Neural progenitor cell (in vitro differentiated cells): ENCODE data around the gene OR10D3. TPM values are rescaled to one million over a fixed set of nuclear protein-coding genes. Genes with fewer than 3 reads are reported as not detected.

Experiments
- DNase-seq: peaks from one replicate; pipeline ENCODE4 v3.0.0-alpha.2; 2016; ENCODE audit warnings: low spot score
- H2AFZ ChIP-seq: fragments of 200-600 bp; sonication (generic); replicated peaks from 2 replicates; pipeline ENCODE4 v1.6.1; 2016; ENCODE audit warnings: antibody characterized with exemption
- H3F3A ChIP-seq: fragments of 200-600 bp; sonication (generic); 2 replicates; pipeline ENCODE4 v1.6.1; 2016; ENCODE audit warnings: antibody characterized with exemption, low read depth
- H3K27ac ChIP-seq: fragments of 200-600 bp; sonication (generic); 2 replicates; pipeline ENCODE4 v1.5.1; 2016; ENCODE audit warnings: mild to moderate bottlenecking
- H3K27me3 ChIP-seq: fragments of 200-600 bp; sonication (generic); 2 replicates; pipeline ENCODE4 v1.6.1; 2016; ENCODE audit warnings: mild to moderate bottlenecking, moderate library complexity
- H3K36me3 ChIP-seq: fragments of 200-600 bp; sonication (generic); 2 replicates; pipeline ENCODE4 v1.5.1; 2016
- H3K4me1 ChIP-seq: fragments of 200-600 bp; sonication (generic); 2 replicates; pipeline ENCODE4 v1.6.1; 2016; ENCODE audit warnings: mixed run types
- H3K4me2 ChIP-seq: fragments of 200-600 bp; sonication (generic); 2 replicates; pipeline ENCODE4 v1.6.1; 2016
- H3K4me3 ChIP-seq: fragments of 200-600 bp; sonication (generic); 2 replicates; pipeline ENCODE4 v1.5.1; 2016
- H3K79me2 ChIP-seq: fragments of 200-600 bp; sonication (generic); 2 replicates; pipeline ENCODE4 v1.6.1; 2016; ENCODE audit warnings: low read depth
- H3K9ac ChIP-seq: fragments of 200-600 bp; sonication (generic); 2 replicates; pipeline ENCODE4 v1.6.1; 2016
- H3K9me3 ChIP-seq: fragments of 200-600 bp; sonication (generic); 2 replicates; pipeline ENCODE4 v1.5.1; 2016; ENCODE audit warnings: low read depth
- H4K20me1 ChIP-seq: fragments of 200-600 bp; sonication (generic); 2 replicates; pipeline ENCODE4 v1.6.1; 2016; ENCODE audit warnings: low read depth
- H3K27ac Mint-ChIP-seq: 3 replicates; pipeline ENCODE4 v1.8.0; 2021; ENCODE audit warnings: mixed read lengths
- H3K27me3 Mint-ChIP-seq: 2 replicates; pipeline ENCODE4 v1.8.0; 2022; ENCODE audit warnings: low read depth, mild to moderate bottlenecking, inconsistent platforms, moderate library complexity, mixed read lengths; ENCODE audit not compliant: insufficient read depth
- H3K36me3 Mint-ChIP-seq: 3 replicates; pipeline ENCODE4 v1.8.0; 2021; ENCODE audit warnings: mixed read lengths
- H3K4me1 Mint-ChIP-seq: 3 replicates; pipeline ENCODE4 v1.8.0; 2021; ENCODE audit warnings: mixed read lengths
- H3K4me3 Mint-ChIP-seq: 3 replicates; pipeline ENCODE4 v1.8.0; 2021; ENCODE audit warnings: mild to moderate bottlenecking, moderate library complexity, mixed read lengths
- H3K9me3 Mint-ChIP-seq: 3 replicates; pipeline ENCODE4 v1.8.0; 2020; ENCODE audit warnings: mixed read lengths
- CTCF ChIP-seq: fragments of 200-600 bp; sonication (generic); IDR thresholded peaks from 2 replicates; pipeline ENCODE4 v1.5.1; 2017; ENCODE audit warnings: antibody characterized with exemption, mild to moderate bottlenecking
- EZH2 ChIP-seq: fragments of 200-600 bp; sonication (generic); IDR thresholded peaks from 2 replicates; pipeline ENCODE4 v1.6.1; 2017; ENCODE audit warnings: antibody characterized with exemption, mild to moderate bottlenecking, moderate library complexity
- EZH2phosphoT487 ChIP-seq: fragments of 200-600 bp; sonication (generic); IDR thresholded peaks from 2 replicates; pipeline ENCODE4 v1.6.1; 2017; ENCODE audit warnings: antibody characterized with exemption
- total RNA-seq: library from RNA; depleted of rRNA; stranded (reverse); fragments of >200 nt; gene quantifications from 2 replicates; pipeline ENCODE4 v1.2.3, GENCODE V29; 2015; ENCODE audit warnings: low replicate concordance

OR10D3 gene
- total RNA-seq, 1 donor from 2014 or later = not detected

GRCh38 chr11:124197999-124198398 lies 14.9 kb downstream of the OR10D3 start:
- H3K27me3 ChIP-seq = no peaks in the 10 kb centered on the region
- H3K27ac ChIP-seq = no peak overlapping the region
- H3K79me2 ChIP-seq = no peaks in the 10 kb centered on the region
- no peaks in the 10 kb centered on the region for H3K36me3 ChIP-seq
- no peaks in the 10 kb centered on the region for H3K9me3 ChIP-seq
- H3K4me3 ChIP-seq = no peak overlapping the region
- Mint-ChIP-seq H3K27ac (no peak overlapping the region), H3K4me1 (peaks cover 2% of the 10 kb centered on the region), H3K4me3 (no peak overlapping the region), H3K36me3 (no peaks in the 10 kb centered on the region), H3K27me3 (no peaks in the 10 kb centered on the region), H3K9me3 (peaks cover 8% of the 10 kb centered on the region)
- H4K20me1 ChIP-seq = no peaks in the 10 kb centered on the region
- no peak overlapping the region for H3K9ac ChIP-seq
- peaks cover 16% of the 10 kb centered on the region for H3K4me1 ChIP-seq
- TF ChIP-seq EZH2 (no peak), EZH2phosphoT487 (no peak), CTCF (no peak)
- no peak overlapping the region for H2AFZ ChIP-seq
- H3K4me2 ChIP-seq = no peak overlapping the region
- H3F3A ChIP-seq = peaks cover 4% of the 10 kb centered on the region
- no peak for DNase-seq

- no peak overlapping the region for H3K27ac ChIP-seq
- no peak overlapping the region for H2AFZ ChIP-seq
- DNase-seq = no peak
- H3K36me3 Mint-ChIP-seq = no peaks in the 10 kb centered on the region
- no peak overlapping the region for H3K4me2 ChIP-seq
- H3K27ac Mint-ChIP-seq = no peak overlapping the region
- H3K36me3 ChIP-seq = no peaks in the 10 kb centered on the region
- H3K27me3 ChIP-seq = no peaks in the 10 kb centered on the region
- H3K4me3 ChIP-seq = no peak overlapping the region
- H3K4me1 Mint-ChIP-seq = peaks cover 2% of the 10 kb centered on the region
- H3K4me3 Mint-ChIP-seq = no peak overlapping the region
- no peaks in the 10 kb centered on the region for H3F3A ChIP-seq
- no peaks in the 10 kb centered on the region for H4K20me1 ChIP-seq
- H3K27me3 Mint-ChIP-seq = no peaks in the 10 kb centered on the region
- no peak overlapping the region for H3K9ac ChIP-seq
- no peaks in the 10 kb centered on the region for H3K79me2 ChIP-seq
- peaks cover 8% of the 10 kb centered on the region for H3K9me3 Mint-ChIP-seq
- no peak for TF ChIP-seq EZH2phosphoT487
- TF ChIP-seq EZH2 = no peak
- H3K9me3 ChIP-seq = no peaks in the 10 kb centered on the region
- H3K4me1 ChIP-seq = peaks cover 7% of the 10 kb centered on the region
Observed at GRCh38 chr11:124198897-124199296, 15.8 kb downstream of the OR10D3 start.

- Histone ChIP-seq H3F3A (no peaks in the 10 kb centered on the region), H3K79me2 (no peaks in the 10 kb centered on the region), H3K9ac (no peak overlapping the region), H3K4me2 (no peak overlapping the region), H4K20me1 (no peaks in the 10 kb centered on the region), H3K27me3 (no peaks in the 10 kb centered on the region), H3K4me1 (peaks cover 3% of the 10 kb centered on the region), H3K9me3 (no peaks in the 10 kb centered on the region), H3K4me3 (no peak overlapping the region), H3K27ac (no peak overlapping the region), H3K36me3 (no peaks in the 10 kb centered on the region), H2AFZ (no peak overlapping the region)
- DNase-seq = no peak
- Mint-ChIP-seq H3K36me3 (no peaks in the 10 kb centered on the region), H3K27ac (no peak overlapping the region), H3K4me3 (no peak overlapping the region), H3K4me1 (peaks cover 2% of the 10 kb centered on the region), H3K27me3 (no peaks in the 10 kb centered on the region), H3K9me3 (peaks cover 8% of the 10 kb centered on the region)
- TF ChIP-seq EZH2 = no peak
- TF ChIP-seq CTCF = no peak
- no peak for TF ChIP-seq EZH2phosphoT487
Observed at GRCh38 chr11:124199702-124200101, 16.6 kb downstream of the OR10D3 start.

- no peak for TF ChIP-seq CTCF
- no peak for TF ChIP-seq EZH2
- no peak for TF ChIP-seq EZH2phosphoT487
- no peak for DNase-seq
- H4K20me1 ChIP-seq = no peaks in the 10 kb centered on the region
Observed at GRCh38 chr11:124200671-124201070, 17.5 kb downstream of the OR10D3 start.

More at GRCh38 chr11:124200671-124201070, 17.5 kb downstream of the OR10D3 start:
- Mint-ChIP-seq H3K4me1 (no peaks in the 10 kb centered on the region), H3K4me3 (no peak overlapping the region), H3K36me3 (no peaks in the 10 kb centered on the region), H3K27me3 (no peaks in the 10 kb centered on the region), H3K27ac (no peak overlapping the region), H3K9me3 (peaks cover 8% of the 10 kb centered on the region)
- Histone ChIP-seq H3K27me3 (no peaks in the 10 kb centered on the region), H3K27ac (no peak overlapping the region), H3K9me3 (no peaks in the 10 kb centered on the region), H3K36me3 (no peaks in the 10 kb centered on the region), H3K4me1 (no peaks in the 10 kb centered on the region), H3K79me2 (no peaks in the 10 kb centered on the region), H3F3A (no peaks in the 10 kb centered on the region), H3K4me2 (no peak overlapping the region), H2AFZ (no peak overlapping the region), H3K4me3 (no peak overlapping the region), H3K9ac (no peak overlapping the region)
